ENCODE measurements around the gene DOCK4. TPM values are rescaled to one million over a fixed set of nuclear protein-coding genes. Genes with fewer than 3 reads are reported as not detected.
A peak's percentile ranks its signal among the peaks of the same experiment; 100 is the strongest.

DOCK4 gene
- total RNA-seq, 2 donors from 2014 or later: 6.5 to 11.1 TPM

DNA sequence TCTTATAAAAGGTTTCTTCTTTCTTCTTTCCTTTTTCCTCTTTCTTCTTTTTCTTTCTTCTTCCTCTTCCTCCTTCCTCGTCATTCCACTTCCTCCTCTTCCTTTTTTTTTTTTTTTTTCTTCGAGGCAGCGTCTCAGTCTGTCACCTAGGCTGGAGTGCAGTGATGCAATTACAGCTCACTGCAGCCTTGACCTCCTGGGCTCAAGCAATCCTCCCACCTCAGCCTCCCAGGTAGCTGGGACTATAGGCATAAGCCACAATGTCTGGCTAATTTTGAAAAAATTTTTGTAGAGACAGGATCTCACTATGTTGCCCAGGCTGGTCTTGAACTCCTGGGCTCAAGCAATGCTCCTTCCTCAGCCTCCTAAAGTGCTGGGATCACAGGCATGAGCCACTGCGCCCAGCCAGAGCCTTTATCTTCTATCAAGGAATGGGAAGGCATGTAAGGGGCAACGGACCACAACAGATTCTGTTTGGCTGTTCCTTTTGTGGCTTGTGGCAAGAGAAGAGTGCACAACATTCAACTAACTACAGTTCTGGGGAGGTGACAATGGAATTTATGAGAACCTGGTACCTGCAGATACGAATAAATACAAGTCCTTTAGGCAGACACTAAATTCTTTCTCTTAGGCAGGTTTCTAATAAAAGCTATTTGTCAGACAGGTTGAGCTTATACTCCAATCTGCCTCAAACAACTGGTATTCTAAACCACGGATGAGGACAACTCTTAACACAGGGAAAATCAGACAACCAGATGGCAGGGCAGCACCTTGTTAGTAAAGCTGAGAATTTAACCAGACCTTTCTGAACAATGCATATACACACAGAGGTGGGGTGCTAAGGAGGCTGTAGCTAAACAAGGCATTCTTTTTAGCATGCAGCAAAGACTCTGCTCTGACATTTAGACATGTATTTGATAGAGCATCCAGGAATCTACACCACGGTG lies 100.3 kb downstream of the DOCK4 start:
- no peaks in the 10 kb centered on the region for H3K9me3 ChIP-seq

DNA sequence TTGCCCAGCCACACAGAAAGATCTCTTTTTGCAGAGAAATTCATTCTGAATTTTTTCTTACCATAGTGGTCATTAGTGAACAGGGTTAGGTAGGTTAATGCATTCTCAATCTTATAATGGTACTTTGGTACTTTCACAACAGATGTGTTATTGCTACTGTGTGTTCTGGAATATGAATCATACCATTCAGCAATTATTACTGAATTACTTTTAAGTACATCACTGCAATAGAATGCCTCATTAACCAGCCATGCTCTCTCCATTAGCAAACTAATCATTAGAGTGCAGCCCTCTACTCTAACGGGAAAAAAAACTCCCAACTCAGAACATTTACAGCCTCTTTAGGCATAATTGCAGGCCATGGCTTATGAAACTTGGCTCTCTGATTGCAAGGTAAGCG lies 102.1 kb downstream of the DOCK4 start:
- no peak for DNase-seq
- intact Hi-C loops (cut with DNase I): loop anchor here (5.0 kb wide), 1 partner anchor 173 kb away; no protein-coding TSS in a partner anchor
- TF ChIP-seq, protein P1, sequence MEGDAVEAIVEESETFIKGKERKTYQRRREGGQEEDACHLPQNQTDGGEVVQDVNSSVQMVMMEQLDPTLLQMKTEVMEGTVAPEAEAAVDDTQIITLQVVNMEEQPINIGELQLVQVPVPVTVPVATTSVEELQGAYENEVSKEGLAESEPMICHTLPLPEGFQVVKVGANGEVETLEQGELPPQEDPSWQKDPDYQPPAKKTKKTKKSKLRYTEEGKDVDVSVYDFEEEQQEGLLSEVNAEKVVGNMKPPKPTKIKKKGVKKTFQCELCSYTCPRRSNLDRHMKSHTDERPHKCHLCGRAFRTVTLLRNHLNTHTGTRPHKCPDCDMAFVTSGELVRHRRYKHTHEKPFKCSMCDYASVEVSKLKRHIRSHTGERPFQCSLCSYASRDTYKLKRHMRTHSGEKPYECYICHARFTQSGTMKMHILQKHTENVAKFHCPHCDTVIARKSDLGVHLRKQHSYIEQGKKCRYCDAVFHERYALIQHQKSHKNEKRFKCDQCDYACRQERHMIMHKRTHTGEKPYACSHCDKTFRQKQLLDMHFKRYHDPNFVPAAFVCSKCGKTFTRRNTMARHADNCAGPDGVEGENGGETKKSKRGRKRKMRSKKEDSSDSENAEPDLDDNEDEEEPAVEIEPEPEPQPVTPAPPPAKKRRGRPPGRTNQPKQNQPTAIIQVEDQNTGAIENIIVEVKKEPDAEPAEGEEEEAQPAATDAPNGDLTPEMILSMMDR (IDR thresholded peaks at IDR 0.05): no peak

More for the DNA sequence above, 100.3 kb downstream of the DOCK4 start:
- Histone ChIP-seq H3K27ac (no peak overlapping the region), H3K4me3 (no peak overlapping the region), H3K27me3 (no peaks in the 10 kb centered on the region), H3K9ac (ENCODE audit: low read depth in 2 of 2, low read length in 2 of 2) (no peak overlapping the region), H3K4me1 (peaks cover 4% of the 10 kb centered on the region), H3K36me3 (no peaks in the 10 kb centered on the region)
- TF ChIP-seq, protein P1 (IDR thresholded peaks at IDR 0.05): no peak
- no peak for DNase-seq
- intact Hi-C loops (cut with DNase I): no loop called here

DNA sequence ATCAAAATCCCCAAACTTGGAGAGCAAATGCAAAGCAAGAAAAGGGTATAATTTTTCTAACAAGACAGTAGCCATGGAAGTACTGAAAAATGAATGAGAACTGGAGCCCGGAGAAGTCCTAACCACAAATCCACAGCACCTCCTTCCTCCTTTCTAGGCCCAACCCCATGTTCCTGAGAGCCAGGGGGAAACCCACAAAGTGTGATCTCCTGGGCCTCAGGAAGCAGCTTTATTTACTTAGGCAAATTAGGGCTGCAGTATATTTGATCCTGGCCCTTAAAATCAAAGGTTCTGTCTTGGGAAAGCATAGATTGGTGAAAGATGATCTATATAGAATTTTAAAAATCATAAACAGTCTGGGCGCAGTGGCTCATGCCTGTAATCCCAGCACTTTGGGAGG lies 103.0 kb downstream of the DOCK4 start:
- TF ChIP-seq, protein P1 (IDR thresholded peaks at IDR 0.05): no peak
- Histone ChIP-seq H3K4me1 (peaks cover 4% of the 10 kb centered on the region), H3K36me3 (no peaks in the 10 kb centered on the region), H3K9ac (ENCODE audit: low read depth in 2 of 2, low read length in 2 of 2) (no peak overlapping the region), H3K27me3 (no peaks in the 10 kb centered on the region), H3K9me3 (no peaks in the 10 kb centered on the region), H3K4me3 (no peak overlapping the region), H3K27ac (peak overlapping the region; percentile 33)
- peak; percentile 29 for DNase-seq
- intact Hi-C loops (cut with DNase I): loop anchor here (5.0 kb wide), 1 partner anchor 174 kb away; no protein-coding TSS in a partner anchor

More for the DNA sequence above, 102.1 kb downstream of the DOCK4 start:
- H3K9me3 ChIP-seq: no peaks in the 10 kb centered on the region
- no peak overlapping the region for H3K9ac ChIP-seq (ENCODE audit: low read depth in 2 of 2, low read length in 2 of 2)
- H3K4me3 ChIP-seq: no peak overlapping the region
- peaks cover 4% of the 10 kb centered on the region for H3K4me1 ChIP-seq
- H3K36me3 ChIP-seq: no peaks in the 10 kb centered on the region
- no peaks in the 10 kb centered on the region for H3K27me3 ChIP-seq
- H3K27ac ChIP-seq: no peak overlapping the region

DNA sequence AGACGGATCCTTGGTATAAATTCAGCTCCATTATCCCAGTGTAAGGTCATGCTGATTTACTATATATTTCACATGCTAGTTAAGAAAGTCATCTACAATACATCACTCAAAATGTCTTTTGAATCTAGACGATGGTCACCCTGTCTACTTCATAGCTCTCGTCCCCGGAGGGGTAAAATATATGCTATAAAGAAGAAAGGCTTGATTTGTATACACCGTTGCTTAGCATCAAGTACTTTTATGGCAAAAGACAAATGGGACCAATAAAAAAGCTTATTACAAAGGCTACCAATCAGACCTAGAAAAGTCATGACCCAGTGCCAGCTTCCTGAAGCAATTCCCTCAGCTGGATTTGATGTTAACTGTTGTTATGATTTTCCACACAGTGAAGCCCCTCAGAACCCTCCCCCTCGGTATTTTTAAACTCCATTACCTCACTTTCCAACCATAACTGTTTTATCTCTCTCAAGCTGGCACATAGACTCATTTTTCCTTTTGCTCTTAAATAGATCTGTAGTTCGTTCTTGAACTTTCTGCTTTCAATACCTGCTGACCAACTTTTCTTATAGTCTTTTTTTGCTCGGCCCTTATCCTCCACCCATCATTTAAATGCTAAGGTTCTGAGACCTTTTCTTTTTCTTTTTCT lies 104.9 kb downstream of the DOCK4 start:
- no peak overlapping the region for H3K4me3 ChIP-seq
- intact Hi-C loops (cut with DNase I): loop anchor here (5.0 kb wide), 1 partner anchor 176 kb away; no protein-coding TSS in a partner anchor
- H3K9ac ChIP-seq (ENCODE audit: low read depth in 2 of 2, low read length in 2 of 2): no peak overlapping the region
- DNase-seq: no peak
- no peaks in the 10 kb centered on the region for H3K9me3 ChIP-seq
- TF ChIP-seq, protein P1 (IDR thresholded peaks at IDR 0.05): no peak
- H3K36me3 ChIP-seq: no peaks in the 10 kb centered on the region
- no peaks in the 10 kb centered on the region for H3K27me3 ChIP-seq
- no peak overlapping the region for H3K27ac ChIP-seq
- H3K4me1 ChIP-seq: peaks cover 4% of the 10 kb centered on the region

DNA sequence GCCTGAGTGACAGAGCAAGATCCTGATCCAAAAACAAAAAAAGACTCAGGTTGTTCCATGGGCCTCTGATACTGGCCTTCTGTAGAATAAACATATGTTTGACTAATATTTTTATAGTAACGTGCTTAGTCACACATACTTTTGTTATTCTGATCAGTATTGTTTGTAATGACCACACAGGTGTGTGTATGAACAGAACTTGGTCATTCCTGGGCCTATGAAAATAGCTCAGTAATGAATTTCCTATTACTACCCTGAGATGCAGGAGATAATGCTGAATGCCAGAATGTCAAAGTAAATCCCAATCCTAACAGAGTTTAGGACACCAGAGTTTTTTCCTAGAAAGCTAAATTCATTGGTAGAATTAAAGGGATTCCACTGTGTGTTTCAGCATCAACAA lies 108.7 kb downstream of the DOCK4 start:
- intact Hi-C loops (cut with DNase I): no loop called here
- TF ChIP-seq, protein P1 (IDR thresholded peaks at IDR 0.05): no peak

More for the DNA sequence above, 108.7 kb downstream of the DOCK4 start:
- no peak overlapping the region for H3K9ac ChIP-seq (ENCODE audit: low read depth in 2 of 2, low read length in 2 of 2)
- DNase-seq: no peak
- no peak overlapping the region for H3K4me3 ChIP-seq
- no peaks in the 10 kb centered on the region for H3K4me1 ChIP-seq
- H3K27ac ChIP-seq: no peak overlapping the region
- H3K9me3 ChIP-seq: no peaks in the 10 kb centered on the region
- no peaks in the 10 kb centered on the region for H3K27me3 ChIP-seq
- no peaks in the 10 kb centered on the region for H3K36me3 ChIP-seq

All from colonic mucosa (tissue), 4 donors.